ENCODE data around the gene PCNX1.

DNA sequence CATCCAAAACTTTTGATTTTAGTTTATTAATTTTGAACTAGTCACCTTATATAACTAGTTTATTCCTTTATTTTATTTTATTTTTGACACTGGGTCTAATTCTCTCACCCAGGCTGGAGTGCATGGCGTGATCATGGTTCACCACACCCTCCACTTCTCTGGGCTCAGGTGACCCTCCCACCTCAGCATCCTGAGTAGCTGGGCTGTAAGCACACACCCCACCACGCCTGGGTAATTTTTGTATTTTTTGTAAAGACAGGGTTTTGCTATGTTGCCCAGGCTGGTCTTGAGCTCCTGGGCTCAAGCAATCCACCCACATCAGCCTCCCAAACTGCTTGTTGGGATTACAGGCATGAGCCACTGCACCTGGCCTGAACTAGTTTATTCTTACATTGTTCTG, 17.3 kb downstream of the PCNX1 start:
- TF ChIP-seq SNAI2 (CRISPR knock-in tag; IDR thresholded peaks at IDR 0.05) (no peak), ARNTL (CRISPR knock-in tag; IDR thresholded peaks at IDR 0.05; ENCODE audit: borderline replicate concordance, low read depth) (no peak), ZFP3 (CRISPR knock-in tag; IDR thresholded peaks at IDR 0.05) (no peak), PPARA (CRISPR knock-in tag; IDR thresholded peaks at IDR 0.05; ENCODE audit: borderline replicate concordance) (no peak)

Measured in SK-N-SH treated with all-trans-retinoic acid at 6 μM for 48 hours (cell line).